ENCODE results near the gene SCAPER.

SCAPER gene

GRCh38 chr15:76401285-76401684 lies 503.9 kb downstream of the SCAPER start:
- DNase-seq (ENCODE audit: low read depth, low spot score), result no peak

- no peak for DNase-seq (ENCODE audit: low read depth, low spot score)
These were observed 506.6 kb downstream of the SCAPER start for GRCh38 chr15:76398317-76399104.

GRCh38 chr15:76393614-76394013 lies 511.5 kb downstream of the SCAPER start:
- DNase-seq (ENCODE audit: low read depth, low spot score), result no peak

GRCh38 chr15:76391847-76392246 lies 513.3 kb downstream of the SCAPER start:
- no peak for DNase-seq (ENCODE audit: low read depth, low spot score)

- DNase-seq (ENCODE audit: low read depth, low spot score), result no peak
These were observed 513.8 kb downstream of the SCAPER start for GRCh38 chr15:76391309-76391708.

GRCh38 chr15:76390571-76390970 lies 514.6 kb downstream of the SCAPER start:
- peak; percentile 26 for DNase-seq (ENCODE audit: low read depth, low spot score)

- no peak for DNase-seq (ENCODE audit: low read depth, low spot score)
These were observed 518.2 kb downstream of the SCAPER start for GRCh38 chr15:76386926-76387325.

GRCh38 chr15:76386178-76386577 lies 519.0 kb downstream of the SCAPER start:
- no peak for DNase-seq (ENCODE audit: low read depth, low spot score)

GRCh38 chr15:76384409-76384808 lies 520.7 kb downstream of the SCAPER start:
- no peak for DNase-seq (ENCODE audit: low read depth, low spot score)

GRCh38 chr15:76382987-76383728 lies 522.0 kb downstream of the SCAPER start:
- DNase-seq (ENCODE audit: low read depth, low spot score), result no peak

GRCh38 chr15:76381366-76381765 lies 523.8 kb downstream of the SCAPER start:
- DNase-seq (ENCODE audit: low read depth, low spot score), result no peak

- no peak for DNase-seq (ENCODE audit: low read depth, low spot score)
These were observed 524.9 kb downstream of the SCAPER start for GRCh38 chr15:76380249-76380648.

GRCh38 chr15:76378691-76379090 lies 526.4 kb downstream of the SCAPER start:
- no peak for DNase-seq (ENCODE audit: low read depth, low spot score)

GRCh38 chr15:76377751-76378150 lies 527.4 kb downstream of the SCAPER start:
- DNase-seq (ENCODE audit: low read depth, low spot score), result no peak

GRCh38 chr15:76377217-76377616 lies 527.9 kb downstream of the SCAPER start:
- no peak for DNase-seq (ENCODE audit: low read depth, low spot score)

- DNase-seq (ENCODE audit: low read depth, low spot score), result peak; percentile 7
These were observed 528.3 kb downstream of the SCAPER start for GRCh38 chr15:76376816-76377215.

GRCh38 chr15:76376029-76376428 lies 529.1 kb downstream of the SCAPER start:
- peak; percentile 84 for DNase-seq (ENCODE audit: low read depth, low spot score)

GRCh38 chr15:76368122-76368621 lies 537.0 kb downstream of the SCAPER start:
- peak; percentile 20 for DNase-seq (ENCODE audit: low read depth, low spot score)

- no peak for DNase-seq (ENCODE audit: low read depth, low spot score)
These were observed 538.4 kb downstream of the SCAPER start for GRCh38 chr15:76366714-76367113.

GRCh38 chr15:76363251-76363650 lies 541.9 kb downstream of the SCAPER start:
- no peak for DNase-seq (ENCODE audit: low read depth, low spot score)

GRCh38 chr15:76360416-76360815 lies 544.7 kb downstream of the SCAPER start:
- no peak for DNase-seq (ENCODE audit: low read depth, low spot score)

- DNase-seq (ENCODE audit: low read depth, low spot score), result no peak
These were observed 546.0 kb downstream of the SCAPER start for GRCh38 chr15:76359152-76359551.

- DNase-seq (ENCODE audit: low read depth, low spot score), result no peak
These were observed 546.7 kb downstream of the SCAPER start for GRCh38 chr15:76358453-76358852.

All from ELF-1 (cell line).